Measurements from ENCODE around the gene OLFM1.

The OLFM1 gene

GRCh38 chr9:135077497-135078200 is 9.8 kb upstream of the OLFM1 start:
- FAIRE-seq = no peak

- no peak for FAIRE-seq
Observed at GRCh38 chr9:135078361-135078821, 9.1 kb upstream of the OLFM1 start.

- no peak for FAIRE-seq
Observed at GRCh38 chr9:135079018-135079417, 8.4 kb upstream of the OLFM1 start.

GRCh38 chr9:135079676-135080075 is 7.8 kb upstream of the OLFM1 start:
- FAIRE-seq = no peak

GRCh38 chr9:135080286-135081263 is 6.9 kb upstream of the OLFM1 start:
- FAIRE-seq = no peak

- FAIRE-seq = no peak
Observed at GRCh38 chr9:135081264-135081660, 6.2 kb upstream of the OLFM1 start.

- FAIRE-seq = no peak
Observed at GRCh38 chr9:135081731-135082130, 5.7 kb upstream of the OLFM1 start.

- no peak for FAIRE-seq
Observed at GRCh38 chr9:135082536-135082935, 4.9 kb upstream of the OLFM1 start.

GRCh38 chr9:135083241-135083810 is 4.1 kb upstream of the OLFM1 start:
- no peak for FAIRE-seq

GRCh38 chr9:135083831-135084230 is 3.6 kb upstream of the OLFM1 start:
- FAIRE-seq = no peak

GRCh38 chr9:135084262-135084661 is 3.2 kb upstream of the OLFM1 start:
- FAIRE-seq = no peak

GRCh38 chr9:135084881-135085760 is 2.3 kb upstream of the OLFM1 start:
- FAIRE-seq = no peak

- FAIRE-seq = no peak
Observed at GRCh38 chr9:135085830-135086546, 1.5 kb upstream of the OLFM1 start.

- FAIRE-seq = no peak
Observed at GRCh38 chr9:135086597-135087488, 625 bp upstream of the OLFM1 start.

- FAIRE-seq = no peak
Observed at GRCh38 chr9:135087899-135088347, 455 bp downstream of the OLFM1 start.

GRCh38 chr9:135088348-135088978 is 995 bp downstream of the OLFM1 start:
- FAIRE-seq = no peak

- FAIRE-seq = no peak
Observed at GRCh38 chr9:135088979-135089847, 1.7 kb downstream of the OLFM1 start.

GRCh38 chr9:135090081-135090480 is 2.6 kb downstream of the OLFM1 start:
- FAIRE-seq = no peak

GRCh38 chr9:135090547-135090946 is 3.1 kb downstream of the OLFM1 start:
- no peak for FAIRE-seq

Measured in A204.1 (cell line).